ENCODE data around the gene P4HA2.

Gene P4HA2

GRCh38 chr5:132227485-132228240, at the start of gene P4HA2:
Gene P4HA2 (minus strand): TSS chr5:132227853. CDS start chr5:132218626, 9,227 bp downstream.
- no peak for DNase-seq (ENCODE audit: low read depth, low spot score)

- DNase-seq (ENCODE audit: low read depth, low spot score): no peak
Observed at GRCh38 chr5:132277256-132277655, 49.6 kb upstream of the P4HA2 start.

GRCh38 chr5:132275367-132276220, 47.9 kb upstream of the P4HA2 start:
- DNase-seq (ENCODE audit: low read depth, low spot score): no peak

GRCh38 chr5:132274050-132274792, 46.6 kb upstream of the P4HA2 start:
- DNase-seq (ENCODE audit: low read depth, low spot score): no peak

GRCh38 chr5:132273631-132274030, 46.0 kb upstream of the P4HA2 start:
- DNase-seq (ENCODE audit: low read depth, low spot score): no peak

GRCh38 chr5:132272311-132273210, 44.9 kb upstream of the P4HA2 start:
- DNase-seq (ENCODE audit: low read depth, low spot score): no peak

GRCh38 chr5:132271251-132272246, 43.9 kb upstream of the P4HA2 start:
- DNase-seq (ENCODE audit: low read depth, low spot score): no peak

GRCh38 chr5:132270706-132271105, 43.1 kb upstream of the P4HA2 start:
- no peak for DNase-seq (ENCODE audit: low read depth, low spot score)

GRCh38 chr5:132270335-132270665, 42.6 kb upstream of the P4HA2 start:
- DNase-seq (ENCODE audit: low read depth, low spot score): no peak

- DNase-seq (ENCODE audit: low read depth, low spot score): no peak
Observed at GRCh38 chr5:132269635-132270334, 42.1 kb upstream of the P4HA2 start.

- no peak for DNase-seq (ENCODE audit: low read depth, low spot score)
Observed at GRCh38 chr5:132268769-132269551, 41.3 kb upstream of the P4HA2 start.

- DNase-seq (ENCODE audit: low read depth, low spot score): no peak
Observed at GRCh38 chr5:132267931-132268768, 40.5 kb upstream of the P4HA2 start.

GRCh38 chr5:132267166-132267739, 39.6 kb upstream of the P4HA2 start:
- DNase-seq (ENCODE audit: low read depth, low spot score): no peak

- DNase-seq (ENCODE audit: low read depth, low spot score): no peak
Observed at GRCh38 chr5:132266836-132267160, 39.1 kb upstream of the P4HA2 start.

GRCh38 chr5:132266031-132266835, 38.6 kb upstream of the P4HA2 start:
- no peak for DNase-seq (ENCODE audit: low read depth, low spot score)

- DNase-seq (ENCODE audit: low read depth, low spot score): peak; percentile 78
Observed at GRCh38 chr5:132265336-132266030, 37.8 kb upstream of the P4HA2 start.

All from smooth muscle cell of the brain vasculature (primary cell).